DMS53 (cell line): ENCODE results near the gene DGCR8.

Experiments used
- DNase-seq: peaks from one replicate; lab custom pipeline; 2025; lab: John Stamatoyannopoulos, UW

The DGCR8 gene

DNA sequence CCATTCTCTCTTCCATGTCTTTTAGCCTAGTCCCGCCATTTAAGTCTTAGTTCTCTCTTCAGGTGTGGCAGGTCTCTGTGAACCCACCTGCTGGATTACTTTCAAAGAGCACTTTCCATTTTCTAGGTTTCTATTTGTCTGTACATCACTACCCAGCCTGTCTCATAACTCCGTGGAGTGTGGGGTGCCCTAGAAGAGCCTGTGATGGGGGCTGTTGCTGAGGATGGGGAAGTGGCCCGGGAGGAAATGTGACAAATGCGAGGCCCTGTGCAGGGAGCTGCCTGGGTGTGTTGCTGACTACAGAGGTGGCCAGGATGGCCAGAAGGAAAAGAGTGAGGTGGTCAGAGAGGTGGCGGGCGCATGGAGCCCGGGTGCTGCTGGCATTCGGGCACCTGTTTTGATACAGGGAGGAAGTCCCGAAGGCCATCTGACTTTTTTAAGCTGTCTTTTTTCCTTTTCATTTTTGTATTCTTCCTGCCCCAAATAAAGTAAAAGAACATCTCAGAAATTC, 10.7 kb downstream of the DGCR8 start:
- DNase-seq: no peak

DNA sequence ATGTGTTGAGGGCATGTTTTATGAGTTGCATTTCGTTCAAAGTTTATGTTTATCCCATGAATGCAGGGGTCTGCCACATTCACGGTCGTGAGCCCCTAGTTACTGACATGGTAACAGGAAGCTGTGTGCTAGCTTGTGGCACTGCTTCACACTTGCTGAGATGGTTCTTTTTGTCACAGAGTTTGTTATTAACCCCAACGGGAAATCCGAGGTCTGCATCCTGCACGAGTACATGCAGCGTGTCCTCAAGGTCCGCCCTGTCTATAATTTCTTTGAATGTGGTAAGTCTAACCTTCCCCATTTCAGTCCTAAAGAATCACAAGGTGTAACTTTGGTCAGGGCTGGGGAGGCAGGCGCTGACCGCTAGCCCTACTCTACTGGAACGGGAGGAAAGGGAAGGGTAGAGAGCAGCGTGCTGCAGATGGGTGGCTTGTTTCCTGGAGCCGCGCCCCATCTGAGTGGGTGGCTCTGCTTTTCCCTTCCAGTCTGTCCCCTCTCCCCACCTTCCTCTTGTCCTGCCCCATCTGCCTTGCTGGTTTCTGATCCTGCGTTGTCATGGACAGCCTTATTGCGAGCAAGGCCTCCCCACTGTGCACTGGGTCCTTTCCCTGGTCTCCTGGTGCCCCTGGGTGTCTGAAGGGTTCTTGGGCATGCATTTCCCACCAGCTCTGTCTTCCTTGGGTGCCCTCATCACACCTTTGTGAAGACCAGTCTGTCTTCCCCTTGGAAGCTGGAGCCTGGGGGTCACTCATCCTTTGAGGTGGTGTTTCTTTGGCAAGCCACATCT, 11.8 kb downstream of the DGCR8 start:
- no peak for DNase-seq

DNA sequence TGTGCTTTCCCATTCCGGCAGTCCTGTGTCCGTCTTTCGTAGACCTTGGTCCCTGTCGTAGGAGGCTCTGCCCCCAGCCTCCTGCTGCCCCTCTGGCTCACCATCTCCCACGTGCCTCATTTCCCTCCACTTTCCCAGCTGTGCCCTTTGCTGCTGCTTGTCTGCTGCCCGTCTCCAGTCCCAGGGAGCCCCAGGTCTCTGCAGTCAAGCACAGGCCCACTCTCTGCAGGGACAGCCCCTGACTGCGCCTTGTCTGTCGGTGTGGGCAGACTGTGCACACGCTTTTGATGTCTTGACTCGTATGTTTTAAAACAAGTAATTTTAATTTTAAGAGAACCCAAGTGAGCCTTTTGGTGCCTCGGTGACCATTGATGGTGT, 12.4 kb downstream of the DGCR8 start:
- DNase-seq: no peak

DNA sequence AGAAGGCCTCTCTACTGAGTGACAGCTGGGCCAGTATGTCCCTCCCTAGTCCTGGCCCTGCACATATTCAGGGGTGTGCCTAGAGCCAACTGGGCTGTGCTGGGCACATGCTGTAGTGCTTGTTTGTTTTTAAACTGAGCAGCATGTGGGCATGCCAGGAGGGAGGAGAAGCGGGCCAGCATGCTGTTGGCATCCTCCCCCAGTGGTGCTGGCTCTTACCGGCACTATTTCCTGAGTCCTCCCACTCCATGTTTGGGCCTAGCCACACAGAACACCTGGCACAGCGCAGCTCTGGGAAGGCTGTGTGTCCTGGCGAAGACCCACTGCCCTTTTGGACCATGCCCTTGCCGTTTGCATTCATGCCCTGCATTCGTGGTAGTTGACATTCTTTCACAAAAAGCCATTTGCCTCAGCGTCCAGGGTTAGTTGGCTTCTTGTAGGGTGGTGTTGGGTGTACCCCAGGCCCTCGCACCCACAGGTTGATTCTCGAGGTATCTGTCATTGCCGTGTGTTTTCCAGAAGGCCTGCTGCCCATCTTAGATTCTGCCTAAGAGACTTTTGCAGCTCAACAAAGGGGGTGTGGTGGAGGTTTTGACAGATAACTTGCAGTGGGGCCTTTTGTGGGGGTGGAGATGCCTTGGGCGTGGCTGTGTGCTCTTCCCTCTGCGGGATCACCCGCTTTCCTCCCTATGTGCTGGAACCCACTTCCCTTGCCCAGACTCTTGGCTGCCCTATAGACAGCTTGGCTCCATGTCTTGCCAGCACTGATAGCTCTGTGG, 13.6 kb downstream of the DGCR8 start:
- no peak for DNase-seq

DNA sequence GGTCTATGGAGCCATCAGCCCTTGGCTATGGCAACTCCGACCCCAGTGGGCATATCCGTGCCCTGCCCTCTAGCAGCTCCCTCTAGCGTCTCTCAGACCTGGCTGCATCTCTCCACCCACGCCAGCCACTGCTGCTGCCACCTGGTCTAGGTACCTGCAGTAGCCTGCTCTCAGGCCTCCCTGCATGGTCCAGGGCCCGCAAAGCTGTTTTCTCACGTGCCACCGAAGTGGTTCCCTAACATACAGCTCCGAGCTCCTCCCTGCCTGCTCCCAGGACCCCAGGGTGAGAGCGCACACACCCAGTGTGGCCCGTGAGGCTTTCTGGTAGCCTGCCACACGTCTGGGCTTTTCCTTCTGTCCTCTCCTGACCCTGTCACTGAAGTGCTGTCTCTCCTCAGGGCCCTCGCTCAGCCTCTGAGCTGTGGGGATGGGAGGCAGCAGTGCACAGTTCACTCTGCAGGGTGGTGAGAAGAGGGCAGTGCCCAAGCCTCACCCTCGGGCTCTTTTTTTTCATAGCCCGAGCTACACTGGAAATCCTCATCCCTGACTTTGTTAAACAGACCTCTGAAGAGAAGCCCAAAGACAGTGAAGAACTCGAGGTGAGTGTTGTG, 14.3 kb downstream of the DGCR8 start:
- DNase-seq: no peak

DNA sequence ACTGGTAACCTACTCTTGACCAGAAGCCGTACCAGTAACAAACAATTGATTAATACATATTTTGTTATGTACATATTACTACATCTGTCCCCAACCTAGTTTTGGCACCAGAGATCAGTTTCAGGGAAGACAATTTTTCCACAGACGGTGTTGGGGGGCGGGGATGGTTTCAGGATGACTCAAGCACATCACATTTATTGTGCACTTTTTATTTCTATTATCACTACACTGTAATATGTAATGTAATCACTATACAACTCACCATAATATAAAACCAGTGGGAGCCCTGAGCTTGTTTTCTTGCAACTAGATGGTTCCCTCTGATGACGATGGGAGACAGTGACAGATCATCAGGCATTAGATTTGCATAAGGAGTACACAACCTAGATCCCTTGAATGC, 15.5 kb downstream of the DGCR8 start:
- DNase-seq: no peak

DNA sequence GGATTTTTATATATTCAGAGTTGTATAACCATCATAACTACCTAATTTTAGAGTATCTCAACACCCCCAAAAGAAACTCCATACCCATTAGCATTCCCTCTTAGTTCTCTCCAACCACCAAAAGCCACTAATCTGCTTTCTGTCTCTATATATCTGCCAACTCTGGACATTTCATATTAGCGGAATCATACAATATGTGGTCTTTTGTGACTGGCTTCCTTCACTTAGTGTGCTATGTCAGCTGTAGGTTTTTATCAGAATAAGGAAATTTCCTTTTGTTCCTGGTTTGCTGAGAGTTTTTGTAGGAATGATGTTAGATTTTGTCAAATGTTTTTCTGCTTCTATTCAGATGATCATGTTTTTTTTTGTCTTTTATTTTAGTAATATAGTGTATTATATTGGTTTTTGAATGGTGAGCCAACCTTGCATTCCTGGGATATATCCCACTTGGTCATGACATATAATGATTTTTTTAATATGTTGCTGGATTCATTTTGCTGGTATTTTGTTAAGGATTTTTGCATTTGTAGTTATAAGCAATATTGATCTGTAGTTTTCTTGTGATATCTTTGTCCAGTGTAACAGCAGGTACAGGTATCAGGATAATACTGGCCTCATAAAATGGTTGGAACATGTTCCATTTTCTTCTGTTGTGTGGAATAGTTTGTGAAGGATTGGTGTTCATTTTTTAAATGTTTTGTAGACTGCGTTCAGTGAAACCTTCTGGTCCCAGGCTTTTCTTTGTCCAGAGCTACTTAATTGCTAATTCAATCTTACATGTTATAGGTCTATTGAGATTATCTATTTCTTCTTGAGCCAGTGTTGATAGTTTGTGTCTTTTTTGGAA, 16.8 kb downstream of the DGCR8 start:
- DNase-seq: no peak

DNA sequence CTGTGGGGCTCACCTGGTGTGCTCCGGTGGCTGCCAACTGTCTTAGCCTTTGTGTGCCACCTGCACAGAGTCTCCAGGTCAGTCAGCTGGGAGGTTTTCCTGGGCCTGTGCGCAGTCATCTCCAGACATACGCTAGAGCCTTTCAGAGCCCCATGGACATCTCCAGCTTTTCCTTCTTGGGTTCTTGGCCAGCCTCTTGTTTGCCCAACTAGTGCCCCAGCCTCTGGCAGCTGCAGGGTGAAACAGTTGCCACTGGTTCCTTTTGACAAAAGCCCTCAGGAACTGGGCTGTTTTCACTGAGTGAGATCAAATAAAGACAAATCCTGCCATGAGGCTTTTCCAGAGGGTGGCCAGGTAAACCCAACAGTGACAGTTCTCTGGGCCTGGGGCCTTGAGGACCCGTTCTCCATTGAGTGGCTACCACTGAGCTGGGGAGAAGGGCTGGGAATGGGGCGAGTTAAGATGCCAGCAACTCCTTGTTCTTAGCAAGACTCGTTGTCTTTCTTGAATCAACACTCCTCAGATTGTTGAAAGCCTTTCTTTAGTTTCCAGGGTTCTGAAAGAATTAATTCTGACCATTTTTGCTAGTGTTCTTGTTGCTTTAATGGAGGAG, 19.2 kb downstream of the DGCR8 start:
- DNase-seq: no peak

DNA sequence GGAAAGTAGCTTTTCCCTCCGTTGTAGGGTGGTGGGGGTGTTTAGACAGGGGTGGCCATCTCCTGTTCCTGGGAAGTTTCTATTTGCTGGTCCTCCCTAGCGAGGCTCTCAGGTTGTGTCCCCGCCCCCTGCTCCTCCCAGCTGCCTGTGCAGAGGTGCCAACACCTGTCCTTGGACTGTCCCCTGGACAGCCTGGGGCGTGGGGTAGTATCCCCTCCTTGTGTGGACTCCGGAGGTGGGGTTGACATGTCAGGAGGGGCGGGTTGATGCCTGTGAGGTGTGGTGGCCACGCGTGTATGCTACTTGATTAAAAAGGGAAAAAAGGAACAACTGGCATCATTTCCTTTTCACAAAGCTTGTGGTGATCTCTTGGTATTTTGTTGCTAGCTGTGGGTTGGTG, 21.6 kb downstream of the DGCR8 start:
- no peak for DNase-seq

DNA sequence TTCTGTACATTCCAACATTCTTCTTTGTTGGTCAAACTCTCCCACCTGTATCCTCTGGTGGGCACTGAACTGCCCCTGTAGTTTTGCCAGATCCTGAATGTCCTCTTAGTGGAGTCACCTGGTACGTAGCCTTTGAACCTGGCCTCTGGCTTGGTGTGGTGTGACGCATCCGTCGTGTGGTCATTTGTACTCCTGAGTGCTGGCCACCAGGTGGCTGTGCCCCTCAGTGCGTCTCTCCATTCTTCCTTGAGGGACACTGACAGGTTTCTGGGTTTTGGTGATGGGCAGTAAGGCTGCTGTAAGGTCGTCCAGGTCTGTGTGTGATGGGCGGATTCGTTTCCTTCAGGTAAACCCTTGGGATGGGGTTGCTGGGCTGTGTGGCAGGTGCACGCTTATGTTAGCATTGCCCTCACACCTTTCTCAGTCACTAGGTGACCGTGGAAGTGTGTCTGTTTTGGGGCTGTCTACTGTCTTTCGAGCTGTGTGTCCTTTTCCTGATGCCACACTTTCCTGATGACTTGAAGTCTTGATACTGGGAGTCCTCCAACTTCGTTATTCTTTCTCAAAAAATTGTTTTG, 22.3 kb downstream of the DGCR8 start:
- no peak for DNase-seq

DNA sequence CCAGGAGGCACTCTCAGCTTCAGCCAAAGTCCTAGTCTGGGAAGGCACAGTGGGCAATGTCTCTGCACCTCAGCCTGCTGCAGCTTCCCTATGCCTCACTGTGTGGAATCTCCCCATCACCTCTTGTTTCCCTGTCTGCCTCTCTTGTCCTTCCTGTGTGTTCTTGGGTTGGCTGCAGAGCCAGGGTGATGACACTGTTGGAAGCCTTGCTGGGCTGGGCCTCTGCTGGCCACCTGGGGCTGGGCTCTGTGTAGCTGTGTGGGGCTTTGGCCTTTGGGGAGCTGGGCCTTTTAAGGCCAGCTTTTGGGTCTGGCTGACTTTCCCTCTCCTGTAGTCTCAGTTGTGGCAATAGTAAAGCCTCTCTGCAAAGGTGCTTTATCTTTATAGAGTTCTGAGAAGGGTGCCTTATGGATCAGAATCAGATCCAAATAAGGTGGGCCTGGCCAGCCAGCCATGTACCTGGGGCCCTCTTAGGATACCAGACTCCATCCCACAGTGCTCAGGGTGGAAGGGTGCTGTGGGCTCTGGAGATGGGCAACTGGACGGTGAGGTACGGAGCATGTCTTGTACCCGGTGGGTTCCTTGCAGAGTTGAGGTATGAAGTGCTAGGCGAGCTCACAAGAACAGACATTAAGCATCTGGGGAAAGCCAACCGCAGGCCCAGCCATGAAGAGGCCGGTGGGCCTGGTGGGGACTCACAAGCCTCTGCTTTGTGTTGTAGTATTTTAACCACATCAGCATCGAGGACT, 25.6 kb downstream of the DGCR8 start:
- no peak for DNase-seq

DNA sequence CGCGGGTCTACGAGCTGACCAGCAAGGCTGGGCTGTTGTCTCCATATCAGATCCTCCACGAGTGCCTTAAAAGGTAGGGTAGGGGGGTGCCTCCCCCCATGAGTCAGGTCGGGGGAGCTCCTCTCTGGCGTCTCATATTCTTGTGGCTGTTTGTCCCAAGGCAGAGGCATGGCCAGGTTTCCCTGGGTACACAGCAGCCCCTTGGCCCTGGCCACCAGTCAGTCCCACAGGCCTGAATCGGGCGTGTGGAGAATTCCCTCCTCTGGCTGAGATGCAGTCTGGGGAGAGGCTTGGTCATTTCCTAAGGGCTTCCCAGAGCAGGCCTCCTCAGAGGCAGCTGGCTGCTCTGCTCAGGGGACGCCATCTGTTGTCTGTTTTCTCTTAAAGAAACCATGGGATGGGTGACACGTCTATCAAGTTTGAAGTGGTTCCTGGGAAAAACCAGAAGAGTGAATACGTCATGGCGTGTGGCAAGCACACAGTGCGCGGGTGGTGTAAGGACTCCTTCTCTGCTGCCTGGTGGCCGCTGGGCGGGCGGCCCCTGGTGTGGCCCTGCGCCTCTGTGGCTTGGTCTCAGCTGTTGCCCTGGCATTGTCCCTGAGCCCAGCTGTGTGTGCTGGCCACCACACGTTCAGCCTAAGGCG, 26.3 kb downstream of the DGCR8 start:
- DNase-seq: peak; percentile 6

DNA sequence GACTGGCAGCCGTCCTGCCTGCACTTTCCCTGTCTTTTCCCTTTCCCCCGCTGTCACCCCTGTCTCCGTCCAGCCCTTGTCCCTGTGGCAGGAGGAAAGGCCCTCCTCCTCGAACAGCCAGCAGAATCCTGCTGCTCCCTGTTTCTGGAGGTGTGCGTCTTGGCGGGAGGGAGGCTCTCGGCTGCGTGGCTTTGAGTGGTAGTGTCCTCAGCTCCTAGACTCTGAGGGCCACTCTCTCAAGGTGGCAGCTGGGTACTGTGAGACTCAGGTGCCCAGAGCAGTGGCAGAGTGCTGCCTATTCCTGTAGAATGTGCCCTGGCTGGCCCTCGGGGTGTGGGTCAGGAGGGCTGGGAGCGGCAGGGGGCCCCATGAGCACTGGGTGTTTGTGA, 26.8 kb downstream of the DGCR8 start:
- no peak for DNase-seq

DNA sequence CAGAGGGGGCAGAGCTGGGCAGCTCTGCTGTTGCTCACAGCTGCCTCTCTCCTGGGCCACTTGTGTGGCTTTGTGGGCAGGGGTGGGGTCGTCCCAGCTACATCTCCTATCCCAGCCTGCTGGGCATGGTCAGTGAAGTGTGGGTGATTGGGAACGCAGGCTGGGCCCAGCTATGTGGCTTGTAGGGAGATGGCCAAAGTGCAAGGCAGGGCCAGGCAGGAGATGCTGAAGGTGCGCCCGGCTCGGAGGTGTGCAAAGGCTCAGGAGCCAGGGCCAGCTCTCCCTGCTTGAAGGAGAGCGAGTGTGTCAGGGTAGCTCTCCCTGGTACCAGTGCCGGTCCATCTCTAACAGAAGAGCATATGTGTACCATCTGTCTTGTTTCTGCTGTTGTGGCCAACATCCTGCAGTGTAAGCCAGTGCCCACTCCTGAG, 27.4 kb downstream of the DGCR8 start:
- no peak for DNase-seq

DNA sequence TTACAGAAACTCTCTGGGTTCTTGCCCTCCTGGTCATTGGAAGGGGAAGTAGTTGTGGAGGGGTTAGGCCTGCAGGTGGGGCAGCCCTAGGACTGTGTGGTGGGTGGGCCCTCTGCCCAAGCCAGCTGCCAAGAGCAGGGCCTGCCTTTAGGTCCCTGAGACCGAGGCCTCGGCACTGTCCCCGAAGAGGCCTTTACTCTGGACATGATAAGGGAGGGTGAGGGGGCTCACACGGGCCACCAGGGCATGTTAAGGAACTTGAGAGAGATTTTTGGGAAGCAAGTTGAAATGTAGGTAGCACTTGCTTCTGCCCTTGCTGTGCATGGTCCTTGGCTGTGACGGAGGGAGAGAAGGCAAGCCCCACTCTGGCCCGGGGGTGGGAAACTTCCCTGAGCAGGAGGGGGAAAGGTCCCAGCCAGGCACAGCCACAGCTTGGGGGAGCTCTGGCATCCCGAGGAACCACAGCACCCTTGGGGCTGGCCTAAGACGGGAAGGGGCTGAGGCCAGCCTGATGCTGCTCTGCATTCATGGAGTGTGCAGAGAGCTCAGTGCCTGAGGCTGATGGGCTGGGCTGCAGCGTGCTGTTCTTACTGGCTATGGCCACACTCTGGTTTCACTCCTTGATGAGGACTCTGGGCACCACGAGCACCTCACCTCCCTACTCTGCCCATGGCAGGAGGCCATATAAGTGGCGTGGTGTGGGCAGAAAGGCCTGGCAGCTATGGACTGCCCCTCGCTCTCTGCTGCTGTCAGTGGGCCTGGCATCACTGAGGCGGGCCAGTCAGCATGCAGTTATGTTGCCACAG, 28.1 kb downstream of the DGCR8 start:
- DNase-seq: no peak

DNA sequence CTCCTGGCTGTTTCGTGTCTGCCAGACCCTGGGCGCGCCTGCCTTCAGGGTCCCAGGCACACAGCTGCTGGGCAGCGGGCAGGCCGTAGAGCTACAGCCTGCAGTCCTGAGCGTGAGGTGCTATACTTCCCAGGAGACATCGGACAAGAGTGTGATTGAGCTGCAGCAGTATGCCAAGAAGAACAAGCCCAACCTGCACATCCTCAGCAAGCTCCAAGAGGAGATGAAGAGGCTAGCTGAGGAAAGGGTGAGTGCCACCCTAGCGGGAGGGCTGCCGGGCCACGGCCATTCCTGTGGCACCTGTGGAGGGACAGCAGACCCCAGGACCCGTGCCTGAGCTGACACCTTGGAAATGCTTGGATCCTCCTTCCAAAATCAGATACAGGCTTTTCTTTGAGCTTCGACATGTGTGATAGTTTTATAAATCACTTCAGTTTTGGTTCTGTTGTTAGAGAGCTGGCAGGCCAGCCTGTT, 28.8 kb downstream of the DGCR8 start:
- DNase-seq: no peak

DNA sequence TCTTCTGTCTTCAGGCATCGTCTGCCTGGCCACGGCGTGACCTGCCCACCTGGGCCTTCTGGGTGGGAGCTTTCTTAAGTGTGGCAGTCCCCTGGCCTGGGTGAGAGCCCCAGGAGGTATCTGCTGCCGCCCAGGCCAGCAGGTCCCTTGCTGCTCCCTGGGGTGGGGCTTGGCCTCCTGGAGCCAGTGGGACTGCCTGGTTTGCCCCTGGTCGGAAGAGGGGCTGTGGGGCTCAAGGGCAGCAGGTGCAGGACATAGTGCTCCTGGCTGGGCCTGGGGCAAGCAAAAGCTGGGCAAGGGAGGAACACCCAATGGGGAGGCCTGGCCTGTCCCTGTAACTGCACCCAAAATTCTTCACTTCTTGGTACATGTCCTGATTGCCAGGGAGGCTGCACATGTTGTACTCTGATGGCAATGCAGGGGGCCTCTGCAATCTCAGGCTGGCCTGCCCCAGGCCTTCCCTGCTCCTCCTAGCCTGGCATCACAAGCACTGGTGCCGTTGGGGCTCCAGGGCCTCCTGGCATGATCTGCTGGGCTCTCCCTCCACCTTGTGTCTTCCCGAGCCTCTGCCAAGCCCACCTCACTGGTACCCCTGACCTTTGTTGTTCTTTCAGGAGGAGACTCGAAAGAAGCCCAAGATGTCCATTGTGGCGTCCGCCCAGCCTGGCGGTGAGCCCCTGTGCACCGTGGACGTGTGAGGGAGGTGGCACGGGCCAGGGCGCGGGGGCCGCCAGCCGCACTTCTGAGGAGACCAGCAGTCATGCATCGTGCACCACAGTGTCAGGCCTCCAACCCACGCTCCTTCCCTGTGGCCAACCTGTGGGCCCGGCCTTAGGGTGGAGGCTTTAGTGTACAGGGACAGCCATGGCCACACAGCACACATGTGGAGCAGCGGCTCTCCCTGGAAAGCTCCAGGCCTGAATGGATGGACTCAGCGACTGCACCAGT, 29.6 kb downstream of the DGCR8 start:
- no peak for DNase-seq
